GM23248 (cell line): ENCODE measurements around the gene DIP2A.

ENCODE experiments used
- EZH2 ChIP-seq: fragments of 200-600 bp; sonication (generic); IDR thresholded peaks from 2 replicates; pipeline ENCODE4 v1.6.1; 2018; ENCODE audit warnings: antibody characterized with exemption, mild to moderate bottlenecking; ENCODE audit not compliant: insufficient read depth, poor library complexity, severe bottlenecking
- EZH2phosphoT487 ChIP-seq: fragments of 200-600 bp; sonication (generic); IDR thresholded peaks from 2 replicates; pipeline ENCODE4 v1.6.1; 2018; ENCODE audit warnings: antibody characterized with exemption, moderate library complexity, mild to moderate bottlenecking, low read depth; ENCODE audit not compliant: insufficient read depth

DNA sequence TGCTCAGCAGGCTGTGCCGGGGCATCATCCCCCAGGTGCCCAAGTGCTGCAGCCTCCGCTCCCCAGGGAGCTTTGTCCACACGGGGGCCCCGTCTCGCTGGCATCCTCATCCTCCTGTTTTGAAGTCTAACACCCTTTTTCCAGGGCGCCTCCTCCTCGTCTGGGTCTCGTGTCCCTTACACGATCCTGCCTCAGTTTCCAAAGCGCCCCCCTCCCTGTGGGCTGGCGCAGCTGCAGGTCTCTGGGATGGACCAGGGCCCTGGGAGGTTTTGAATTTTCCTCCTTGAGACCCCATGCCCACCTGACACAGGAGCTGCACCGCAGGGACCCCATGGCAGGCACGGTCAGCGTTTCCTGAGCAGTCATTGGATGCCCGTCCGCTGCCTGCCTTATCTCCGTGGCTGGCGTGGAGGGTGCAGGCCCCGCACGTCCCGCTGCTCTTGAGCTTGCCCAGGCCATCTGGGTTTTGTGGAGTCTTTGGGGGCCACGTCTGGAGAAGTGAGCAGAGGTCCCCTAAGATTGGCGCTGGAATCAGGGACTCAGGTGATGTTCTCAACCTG, 37.4 kb upstream of the DIP2A start:
- TF ChIP-seq EZH2 (no peak), EZH2phosphoT487 (no peak)
